ENCODE data around the gene KRT9.

KRT9 gene

GRCh38 chr17:41530062-41531048 is 41.5 kb downstream of the KRT9 start:
- DNase-seq (ENCODE audit: low read depth in 2 of 2) = no peak

DNA sequence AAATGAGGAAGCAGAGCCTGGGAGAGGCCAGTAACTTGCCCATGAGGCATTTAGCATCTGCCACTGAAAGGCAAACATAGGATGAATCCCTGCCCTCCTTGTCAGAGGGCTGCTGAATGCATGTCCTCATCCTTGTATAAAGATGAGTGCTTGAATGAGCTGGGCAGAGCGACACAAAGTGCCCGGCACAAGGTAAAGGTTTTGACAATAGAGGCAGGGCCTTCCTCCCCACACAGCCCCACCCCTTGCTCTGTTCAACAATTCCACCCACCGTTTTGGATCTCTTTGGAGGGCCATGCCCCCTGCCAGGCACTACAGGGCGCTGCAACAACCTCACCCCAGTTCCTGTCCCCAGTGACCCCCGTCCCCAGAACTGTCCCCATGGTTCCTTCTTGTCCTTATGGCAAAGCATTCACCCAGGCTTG is 42.4 kb downstream of the KRT9 start:
- no peak for DNase-seq (ENCODE audit: low read depth in 2 of 2)

GRCh38 chr17:41528959-41529353 is 42.9 kb downstream of the KRT9 start:
- no peak for DNase-seq (ENCODE audit: low read depth in 2 of 2)

- no peak for DNase-seq (ENCODE audit: low read depth in 2 of 2)
Observed at GRCh38 chr17:41527063-41528023, 44.5 kb downstream of the KRT9 start.

GRCh38 chr17:41524261-41524660 is 47.6 kb downstream of the KRT9 start:
- no peak for DNase-seq (ENCODE audit: low read depth in 2 of 2)

GRCh38 chr17:41523787-41524186 is 48.1 kb downstream of the KRT9 start:
- DNase-seq (ENCODE audit: low read depth in 2 of 2) = no peak

DNA sequence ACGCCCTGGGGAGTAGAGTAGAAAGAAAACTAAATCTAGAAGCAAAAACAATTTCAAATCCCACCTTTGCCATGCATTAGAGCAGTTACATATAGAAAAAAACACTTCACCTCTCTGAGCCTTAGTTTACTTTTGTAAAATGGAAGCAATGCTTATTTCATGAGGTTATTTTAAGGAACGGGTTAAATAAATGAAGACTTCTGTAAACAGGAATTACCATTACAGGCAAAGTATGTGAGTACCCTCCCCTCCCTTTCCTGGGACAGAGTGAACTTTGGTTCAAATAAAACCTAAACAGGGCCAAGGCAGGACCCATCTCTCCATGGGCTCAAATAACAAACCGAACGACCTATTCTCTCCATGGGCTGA is 48.6 kb downstream of the KRT9 start:
- no peak for DNase-seq (ENCODE audit: low read depth in 2 of 2)

- no peak for DNase-seq (ENCODE audit: low read depth in 2 of 2)
Observed at GRCh38 chr17:41522301-41523224, 49.3 kb downstream of the KRT9 start.

- DNase-seq (ENCODE audit: low read depth in 2 of 2) = no peak
Observed at GRCh38 chr17:41521574-41522261, 50.1 kb downstream of the KRT9 start.

DNA sequence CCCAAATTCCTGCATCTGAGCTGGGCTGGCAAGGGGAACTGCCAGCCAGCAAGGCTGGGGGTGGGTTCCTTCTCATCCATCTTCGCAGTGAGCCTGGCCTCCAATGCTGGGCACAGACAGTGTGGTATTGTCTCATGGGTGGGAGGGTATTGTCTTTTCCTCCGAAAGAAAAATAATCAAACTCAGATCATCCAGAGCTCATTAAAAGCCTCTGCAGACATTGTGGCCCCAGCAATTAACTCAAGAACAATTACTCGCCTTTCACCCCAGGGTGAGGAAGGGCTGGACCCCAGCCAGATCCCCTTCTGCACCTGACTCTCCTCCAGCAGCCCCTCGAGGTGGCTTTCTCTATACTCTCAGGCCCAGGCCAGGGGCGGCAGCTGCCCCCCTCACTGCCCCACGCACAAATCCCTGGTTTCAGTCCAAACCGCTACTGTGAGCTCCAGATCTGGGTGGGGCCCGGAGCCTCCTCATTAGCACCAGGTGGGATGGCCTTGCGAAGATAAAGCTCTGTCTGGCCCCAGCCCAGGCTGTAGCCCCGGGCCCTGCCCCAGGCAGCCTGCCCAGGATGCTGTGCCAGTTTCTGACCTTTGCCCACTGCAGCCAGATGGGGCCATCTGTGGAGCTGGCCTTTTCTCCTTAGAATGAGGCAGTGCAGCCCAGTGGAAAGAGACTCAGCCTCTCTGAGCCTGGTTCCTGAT is 50.9 kb downstream of the KRT9 start:
- DNase-seq (ENCODE audit: low read depth in 2 of 2) = no peak

DNA sequence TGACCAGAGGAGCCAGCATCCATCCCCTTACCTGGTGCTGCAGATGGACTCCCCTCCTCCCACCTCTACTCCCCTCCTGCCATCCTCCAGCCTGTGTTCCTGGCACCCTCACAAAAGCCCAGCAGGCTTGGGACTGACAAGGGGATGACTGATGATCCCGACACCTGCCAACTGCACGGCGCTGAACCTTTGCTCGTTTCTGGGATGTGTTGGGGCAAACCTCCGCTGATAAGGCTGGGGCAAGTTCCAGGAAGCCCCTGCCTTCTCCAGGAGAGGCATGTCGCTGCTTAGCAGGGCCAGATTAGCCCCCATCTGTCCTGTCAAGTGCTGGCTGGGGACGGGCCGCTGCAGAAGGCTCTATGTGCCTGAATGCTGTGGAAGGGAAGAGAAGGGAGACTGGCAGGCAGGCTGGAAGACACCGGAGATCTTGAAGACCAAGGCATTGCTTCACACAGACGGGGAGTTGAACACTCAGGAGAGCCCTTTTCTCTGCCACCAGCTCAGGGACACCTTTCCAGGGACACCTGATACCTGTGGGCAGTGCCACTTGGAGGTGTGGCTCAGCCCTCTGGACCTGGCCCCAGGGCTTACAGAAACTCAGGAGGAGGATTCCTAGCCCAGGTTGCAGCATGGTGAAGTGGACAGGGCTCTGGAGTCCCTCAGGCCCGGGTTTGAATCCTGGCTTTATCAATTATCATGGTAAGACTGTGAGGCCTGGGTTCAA is 52.2 kb downstream of the KRT9 start:
- no peak for DNase-seq (ENCODE audit: low read depth in 2 of 2)

GRCh38 chr17:41518789-41519449 is 52.9 kb downstream of the KRT9 start, which contains the start of gene KRT15:
Gene KRT15 (minus strand): TSS chr17:41518890. CDS start chr17:41518827, 63 bp downstream.
- no peak for DNase-seq (ENCODE audit: low read depth in 2 of 2)

DNA sequence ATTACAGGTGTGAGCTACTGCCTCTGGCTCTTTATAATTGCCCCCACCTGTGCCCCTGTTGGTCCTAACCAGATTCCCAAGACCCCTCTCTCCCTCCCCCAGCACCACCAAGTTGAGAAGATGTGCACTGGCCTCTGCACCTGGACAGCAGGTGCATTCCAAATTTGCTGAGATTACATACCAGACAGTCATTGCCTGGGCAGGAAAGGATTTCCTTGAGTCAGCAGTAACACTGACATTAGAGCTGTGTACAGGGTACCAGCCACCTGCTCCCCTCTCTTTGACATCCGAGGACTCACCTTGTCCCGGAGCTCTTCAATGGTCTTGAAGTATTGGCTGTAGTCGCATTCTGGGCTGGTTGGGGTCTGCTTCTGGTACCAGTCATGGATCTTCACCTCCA is 53.8 kb downstream of the KRT9 start:
- DNase-seq (ENCODE audit: low read depth in 2 of 2) = no peak

DNA sequence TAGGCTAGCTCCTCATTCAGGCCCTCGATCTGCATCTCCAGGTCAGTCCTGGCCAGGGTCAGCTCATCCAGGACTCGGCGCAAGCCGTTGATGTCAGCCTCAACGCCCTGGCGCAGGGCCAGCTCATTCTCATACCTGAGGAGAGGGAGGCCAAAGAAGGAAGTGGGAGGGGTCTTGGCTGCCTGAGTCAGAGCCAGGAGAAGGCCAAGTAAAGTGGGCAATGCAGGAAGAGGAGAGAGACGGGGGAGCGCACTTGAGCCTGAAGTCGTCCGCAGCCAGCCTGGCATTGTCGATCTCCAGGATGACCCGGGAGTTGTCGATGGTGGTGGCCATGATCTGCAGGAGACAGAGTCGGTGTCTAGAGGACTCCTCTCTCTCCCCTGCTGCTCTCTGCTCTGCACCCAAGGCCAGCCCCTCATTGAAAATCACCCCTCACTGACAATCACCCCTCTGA is 55.0 kb downstream of the KRT9 start:
- DNase-seq (ENCODE audit: low read depth in 2 of 2) = no peak

DNA sequence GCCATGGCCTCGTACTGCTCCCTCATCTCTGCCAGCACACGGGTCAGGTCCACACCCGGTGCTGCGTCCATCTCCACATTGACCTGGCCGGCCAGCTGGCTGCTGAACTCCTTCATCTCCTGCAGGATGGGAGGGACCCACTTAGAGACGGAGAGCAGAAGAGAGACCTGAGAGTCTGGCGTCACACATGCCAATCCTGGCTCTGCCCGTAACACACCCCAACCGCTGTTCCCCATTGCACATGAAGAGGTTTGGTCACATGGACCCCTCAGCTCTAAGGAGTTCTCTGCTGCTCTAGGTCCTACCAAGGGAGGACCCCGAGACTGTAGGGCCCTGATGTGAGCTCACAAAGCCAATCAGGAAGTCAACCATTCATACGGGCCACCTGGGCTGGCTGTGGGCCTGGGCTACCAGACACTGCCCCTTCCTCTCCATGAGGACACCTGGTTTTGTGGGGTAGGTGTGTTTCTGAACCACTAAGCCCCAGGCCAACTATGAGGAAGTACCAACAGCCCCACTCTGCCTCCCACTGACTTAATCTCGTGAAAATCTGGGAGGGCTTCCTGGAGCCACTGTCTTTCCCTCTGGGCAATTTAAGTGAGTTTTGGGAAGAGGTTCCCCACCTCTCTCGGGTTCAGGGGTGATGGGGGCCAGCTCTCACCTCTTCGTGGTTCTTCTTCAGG is 55.6 kb downstream of the KRT9 start:
- DNase-seq (ENCODE audit: low read depth in 2 of 2) = no peak
